Stimulated activated CD4-positive, alpha-beta T cell treated with anti-CD3 and anti-CD28 coated beads, TNF-alpha, amount 100 ng/mL, for 24 hours (primary cell): Measurements from ENCODE around the gene COX4I2.
"Not testable (repeated sequence)": the region's sequence is repeated elsewhere in the genome, so short reads cannot be mapped to it uniquely, and the experiment has no call there.

Experiments
- DNase-seq, 3 experiments: peaks; one replicate each; pipeline ENCODE4 v3.0.0-alpha.2; 2020; ENCODE audit warnings: low read depth in 3 of 3

Gene COX4I2

DNA sequence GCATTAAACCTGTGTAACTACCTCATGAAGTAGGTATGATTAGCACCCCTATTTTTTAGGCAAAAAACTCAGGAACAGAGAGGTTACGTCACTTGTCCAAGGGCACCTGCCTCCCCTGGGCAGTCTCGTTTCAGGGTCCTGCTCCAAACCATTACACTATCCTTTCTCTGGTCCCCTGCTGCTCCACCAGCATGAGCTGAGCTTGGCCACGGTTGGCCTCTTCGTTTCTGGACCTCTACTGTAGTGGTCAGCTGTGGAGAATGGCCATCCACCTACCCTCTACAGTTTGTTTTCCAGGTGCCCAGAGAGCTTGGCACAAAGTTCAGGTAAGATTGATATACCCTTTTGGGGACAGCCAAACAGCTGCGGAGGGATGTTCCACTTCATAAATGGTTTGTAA, 16.8 kb downstream of the COX4I2 start:
- no peak for DNase-seq

DNA sequence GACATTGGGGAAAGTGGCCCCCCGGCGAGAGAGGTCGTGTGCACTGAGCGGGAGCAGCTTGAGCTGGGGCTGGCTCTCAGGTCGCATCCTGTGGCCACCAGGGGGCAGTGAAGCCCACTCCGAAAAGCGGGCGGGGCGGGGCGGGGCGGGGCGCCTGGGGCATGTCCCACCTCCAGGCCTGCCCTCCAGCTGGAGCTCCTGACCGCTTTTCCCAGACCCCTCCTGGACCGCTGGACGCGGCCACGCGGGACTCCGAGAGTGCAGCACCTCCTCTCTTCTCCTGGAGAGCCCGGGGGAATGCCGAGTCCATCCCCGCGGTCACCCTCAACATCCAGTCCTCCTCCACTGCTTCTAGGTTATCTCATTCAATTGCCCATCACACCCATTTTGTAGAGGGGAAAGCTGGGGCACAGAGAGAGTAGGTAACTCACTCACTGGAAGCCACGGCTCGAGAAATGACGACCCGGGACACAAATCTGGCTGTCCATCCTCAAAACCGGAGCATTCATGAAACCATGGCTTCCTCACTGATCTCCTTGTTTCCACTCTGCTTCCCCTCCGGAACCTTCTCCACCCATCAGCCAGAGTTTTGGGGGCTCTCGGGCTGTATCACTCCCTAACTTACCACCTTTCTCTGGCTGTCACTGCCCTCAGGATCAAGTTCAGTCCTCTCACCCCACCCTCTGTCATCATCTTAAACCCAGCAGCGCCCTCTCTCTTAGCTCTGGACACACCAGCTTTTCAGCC, 24.1 kb downstream of the COX4I2 start:
- DNase-seq: peak; percentile 53 to 71 (median 58)

DNA sequence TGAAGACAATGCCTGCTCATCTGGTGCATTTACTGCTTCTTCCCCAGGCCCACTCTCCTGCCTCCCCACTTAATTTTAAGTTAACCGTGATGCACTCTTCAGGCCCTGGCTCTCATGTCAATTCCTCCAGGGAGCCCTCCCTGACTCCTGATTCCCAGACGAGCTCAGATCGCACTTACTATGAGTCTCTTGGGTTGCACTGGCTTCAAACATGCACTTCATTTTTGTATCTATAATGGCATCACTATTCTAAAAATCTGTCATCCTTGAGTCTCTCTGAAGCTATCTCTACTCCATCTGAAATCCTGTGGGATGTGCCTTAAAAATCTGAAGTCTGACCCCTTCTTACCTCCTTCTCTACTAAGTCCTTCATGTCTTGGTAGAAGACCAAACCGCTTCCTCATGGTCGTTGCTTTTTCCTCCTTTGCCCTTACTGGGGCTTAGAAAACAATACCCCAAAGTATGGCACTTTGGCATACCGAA, 24.7 kb downstream of the COX4I2 start:
- no peak for DNase-seq

DNA sequence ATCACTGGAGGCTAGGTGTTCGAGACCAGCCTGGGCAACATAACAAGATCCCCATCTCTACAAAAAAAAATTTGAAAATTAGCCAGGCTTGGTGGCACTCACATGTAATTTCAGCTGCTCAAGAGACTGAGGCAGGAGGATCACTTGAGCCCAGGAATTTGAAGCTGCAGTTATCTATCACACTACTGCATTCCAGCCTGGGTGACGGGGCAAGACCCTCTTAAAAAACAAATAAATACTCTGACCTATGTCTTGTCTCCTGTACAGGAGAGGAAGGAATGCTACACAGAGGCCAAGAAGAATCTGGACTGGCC, 25.8 kb downstream of the COX4I2 start:
- DNase-seq: no peak

DNA sequence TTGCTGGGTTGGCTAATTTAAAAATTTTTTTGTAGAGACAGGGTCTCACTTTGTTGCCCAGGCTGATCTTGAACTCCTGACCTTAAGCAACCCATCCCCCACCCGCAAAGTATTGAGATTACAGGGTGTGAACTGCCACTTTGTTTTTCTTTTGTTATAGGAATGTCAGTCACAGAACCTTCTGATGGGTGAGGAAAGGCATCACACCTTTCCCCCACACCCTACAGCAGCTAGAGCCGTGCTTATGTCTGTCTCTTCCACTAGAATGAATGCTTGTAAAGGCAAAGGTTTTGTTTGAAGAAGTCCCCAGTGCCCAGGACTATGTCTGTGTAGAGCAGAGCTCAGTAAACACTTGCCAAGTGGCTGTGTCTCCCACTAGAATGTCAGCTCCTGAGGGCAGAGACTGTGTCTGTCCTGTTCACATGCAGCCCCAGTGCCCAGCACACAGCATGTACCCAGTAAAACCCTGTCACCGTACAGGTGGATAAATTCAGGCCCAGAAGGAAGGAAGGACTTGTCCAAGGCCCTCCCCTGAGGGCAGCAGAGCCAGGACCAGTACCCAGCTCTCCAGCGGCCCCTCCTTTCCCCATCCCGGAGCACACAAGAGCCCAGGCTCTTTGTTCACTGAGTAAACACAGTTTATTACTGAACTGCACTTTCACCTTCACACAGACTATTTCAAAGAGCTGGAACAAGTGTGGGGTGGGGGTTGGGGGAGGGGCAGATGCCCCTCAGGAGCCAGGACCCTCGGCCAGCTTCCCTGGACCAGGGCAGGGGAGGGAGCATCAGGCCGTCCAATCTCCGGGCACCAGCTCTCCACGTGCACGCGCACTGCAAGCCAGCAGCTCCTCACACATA, 26.4 kb downstream of the COX4I2 start:
- no peak for DNase-seq

DNA sequence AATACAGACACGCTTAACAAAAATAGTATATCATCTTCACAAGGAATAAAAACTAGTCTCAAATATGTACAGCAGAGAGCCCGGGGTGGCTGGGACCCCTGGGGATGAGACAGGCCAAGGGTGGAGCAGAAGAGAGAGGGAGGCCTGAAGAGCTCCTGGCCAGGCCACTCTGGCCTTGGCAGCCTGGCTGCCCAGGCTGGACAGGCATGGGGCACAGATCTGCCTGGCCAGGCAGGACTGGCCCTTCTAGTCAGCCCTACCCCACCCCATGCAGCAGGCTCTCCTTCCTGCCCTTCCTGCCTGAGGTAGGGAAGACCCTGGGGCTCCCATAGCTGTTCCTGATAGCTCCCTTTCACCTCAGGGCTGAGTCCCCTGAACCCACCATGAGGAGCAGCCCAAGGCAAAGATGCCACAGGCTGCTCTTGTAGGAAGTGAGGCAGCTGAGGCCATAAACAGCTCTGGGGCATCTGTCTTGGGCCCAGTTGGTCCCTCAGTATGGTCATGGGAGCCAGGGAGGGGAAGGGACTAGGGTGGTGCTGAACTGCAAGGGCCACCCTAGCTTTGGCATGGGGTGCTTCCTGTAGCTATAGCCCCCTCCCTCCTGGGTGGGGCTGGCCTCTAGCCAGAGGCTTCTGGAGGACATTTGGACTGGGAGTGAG, 27.1 kb downstream of the COX4I2 start:
- DNase-seq: no peak

DNA sequence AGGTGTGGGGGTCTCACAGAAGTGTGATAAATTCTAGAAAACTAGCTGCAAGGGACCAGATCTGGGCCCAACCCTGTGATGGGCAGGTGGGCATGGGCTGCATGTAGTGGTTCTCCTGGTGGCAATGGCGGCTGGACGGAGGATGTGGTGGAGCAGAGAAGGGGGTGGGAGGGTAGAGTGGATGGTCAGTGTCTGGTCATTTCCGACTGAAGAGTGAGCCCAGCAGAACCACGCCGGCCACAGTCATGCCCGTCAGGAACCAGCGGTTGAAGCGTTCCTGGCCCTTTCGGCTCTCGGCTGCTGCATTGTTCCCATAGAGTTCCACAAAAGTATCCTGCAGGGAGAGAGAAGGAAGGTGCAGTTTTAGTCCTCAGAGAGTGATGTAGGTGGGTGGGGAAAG, 28.0 kb downstream of the COX4I2 start:
- DNase-seq: no peak

DNA sequence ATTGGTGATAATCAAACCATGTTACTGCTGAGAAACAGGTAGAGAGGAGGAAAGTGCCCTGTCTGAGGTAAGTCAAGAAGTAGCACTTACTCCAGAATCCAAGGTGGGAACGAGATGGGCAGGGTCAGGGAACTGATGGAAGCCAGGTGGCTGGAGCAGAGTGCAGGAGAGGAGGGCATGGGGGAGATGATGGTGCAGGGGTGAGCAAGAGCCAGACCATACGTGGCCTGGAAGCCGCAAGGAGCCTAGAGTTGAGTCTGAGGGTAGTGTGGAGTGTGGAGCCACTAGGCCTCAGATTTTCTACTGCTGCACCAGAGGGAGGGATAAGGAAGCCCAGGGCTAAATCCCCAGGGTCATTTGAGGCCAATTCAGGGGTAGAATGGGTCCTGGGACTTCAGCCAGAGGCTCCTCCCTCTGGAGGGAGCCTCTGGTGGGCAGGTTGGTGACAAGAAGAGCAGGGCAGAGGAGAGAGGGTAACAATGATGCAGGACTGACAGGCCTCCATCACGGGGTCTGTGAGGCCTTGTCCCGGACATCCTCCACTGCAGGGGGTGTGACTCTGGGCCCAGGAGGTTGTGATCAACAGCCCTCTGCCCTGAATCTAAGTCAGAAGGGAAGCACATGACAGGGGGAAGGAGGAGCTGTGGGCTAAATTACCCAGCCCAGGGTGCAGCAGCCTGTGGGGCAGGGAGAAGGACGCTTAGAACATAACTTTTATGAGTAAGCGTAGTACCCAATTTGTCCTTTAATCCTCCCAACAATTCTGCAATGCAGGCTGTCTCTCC, 28.7 kb downstream of the COX4I2 start:
- DNase-seq: no peak

DNA sequence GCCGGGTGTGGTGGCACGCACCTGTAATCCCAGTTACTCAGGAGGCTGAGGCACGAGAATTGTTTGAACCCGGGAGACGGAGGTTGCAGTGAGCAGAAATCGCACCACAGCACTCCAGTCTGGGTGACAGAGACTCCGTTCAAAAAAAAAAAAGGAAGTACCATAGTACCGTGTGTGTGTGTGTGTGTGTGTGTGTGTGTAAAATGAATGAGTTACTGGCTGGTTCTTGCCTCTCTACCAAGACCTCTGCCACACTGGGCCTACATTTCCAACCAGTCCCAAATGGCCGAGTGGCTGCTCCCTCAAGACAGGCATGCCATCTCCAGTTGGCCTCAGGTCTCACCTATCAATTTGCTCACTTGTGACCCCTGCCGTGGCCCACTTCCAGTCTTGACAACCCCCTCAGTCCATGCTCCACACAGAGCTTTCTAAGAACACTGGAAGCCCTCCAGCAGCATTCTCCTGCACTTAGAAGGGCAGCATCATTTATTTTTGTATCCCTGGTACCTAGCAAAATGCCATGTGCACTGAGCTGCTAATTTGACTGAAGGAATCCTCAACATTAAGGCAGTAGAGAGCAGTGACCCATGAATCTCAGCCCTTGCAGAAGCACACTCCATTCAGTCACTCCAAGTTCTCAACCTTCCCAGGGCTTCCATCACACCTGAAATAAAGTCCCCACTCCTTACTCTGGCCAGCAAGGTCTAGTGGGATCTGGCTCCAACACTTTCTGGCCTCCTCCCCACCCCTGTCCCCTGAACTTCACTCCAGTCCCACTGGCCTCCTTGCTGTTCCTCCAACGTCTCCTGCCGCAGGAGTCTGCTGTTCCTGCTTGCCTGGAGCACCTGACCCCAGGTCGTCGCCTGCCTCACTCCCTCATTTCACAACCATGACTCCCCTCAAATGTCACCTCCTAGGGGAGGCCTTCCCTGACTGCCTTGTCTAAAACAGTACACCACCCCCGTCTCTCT, 29.9 kb downstream of the COX4I2 start:
- DNase-seq: no peak

DNA sequence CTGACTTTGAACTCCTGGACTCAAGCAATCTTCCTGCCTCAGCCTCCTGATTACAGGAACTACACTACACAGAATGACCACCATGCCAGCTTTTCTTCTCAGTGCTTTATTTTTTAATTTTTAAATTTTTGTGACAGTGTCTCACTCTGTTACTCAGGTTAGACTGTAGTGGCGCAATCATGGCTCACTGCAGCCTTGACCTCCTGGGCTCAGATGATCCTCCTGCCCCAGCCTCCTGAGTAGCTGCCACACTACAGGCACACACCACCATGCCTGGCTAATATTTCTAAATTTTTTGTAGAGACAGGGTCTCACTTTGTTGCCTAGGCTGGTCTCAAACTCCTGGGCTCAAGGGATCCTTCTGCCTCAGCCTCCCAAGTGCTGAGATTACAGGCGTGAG, 31.2 kb downstream of the COX4I2 start:
- not testable (repeated sequence) for DNase-seq

DNA sequence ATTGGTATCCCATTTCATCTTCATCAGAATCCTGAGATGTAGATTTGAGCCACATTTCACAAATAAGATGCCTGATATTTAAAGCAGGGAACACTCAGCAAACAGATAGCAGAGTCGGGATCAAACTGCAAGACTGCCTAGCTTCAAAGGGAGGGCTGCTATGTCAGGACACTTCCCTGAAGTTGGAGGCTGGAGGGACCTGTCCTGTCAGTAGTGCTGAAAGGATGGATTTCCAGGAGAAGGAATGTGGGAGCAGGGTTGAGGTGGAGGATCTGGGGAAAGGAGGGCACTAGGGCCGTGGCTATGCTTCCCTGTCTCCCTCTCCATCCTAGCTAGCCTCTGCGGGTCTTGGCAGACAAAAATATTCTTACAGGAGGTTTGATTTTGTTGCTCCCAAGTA, 32.2 kb downstream of the COX4I2 start:
- DNase-seq: no peak

DNA sequence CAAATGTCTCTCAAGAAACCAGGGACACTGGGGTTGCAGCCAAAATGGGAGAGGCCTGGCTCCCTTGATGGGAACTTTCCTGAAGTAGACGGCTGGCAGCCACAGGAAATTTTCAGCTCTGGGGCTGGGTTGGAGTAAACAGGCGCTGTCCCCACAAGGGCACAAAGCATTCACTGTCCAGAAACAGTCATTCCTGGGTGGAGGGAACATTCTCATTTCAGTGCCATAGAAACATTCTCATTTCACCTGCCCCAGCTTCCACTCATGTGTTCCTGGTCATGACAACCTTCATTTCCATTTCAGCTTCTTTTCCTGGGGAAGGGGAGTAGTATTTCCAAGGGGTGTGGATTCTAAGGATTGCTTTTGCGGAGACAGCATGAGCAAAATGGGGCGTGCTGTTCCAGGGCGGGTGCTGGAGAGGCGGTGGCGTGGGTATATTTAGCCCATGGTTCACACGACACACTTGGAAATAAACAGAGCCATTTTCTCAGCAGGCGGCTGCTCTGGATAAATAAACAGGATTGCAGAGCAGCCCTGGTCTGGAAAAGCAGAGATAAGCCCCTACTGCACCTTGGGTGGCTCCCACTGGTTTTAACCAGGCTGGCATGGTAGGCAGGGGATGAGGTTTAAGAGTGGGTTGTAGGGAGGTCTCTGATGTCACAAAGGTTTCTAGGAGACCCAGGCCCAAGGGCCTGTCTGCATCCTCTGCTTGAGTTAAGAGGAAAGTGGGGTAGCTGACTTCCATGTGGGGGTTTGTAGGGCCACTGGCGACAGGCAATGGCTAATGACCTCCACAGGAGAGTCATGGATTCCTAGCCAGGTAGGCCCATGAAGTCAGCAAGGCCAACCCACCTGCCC, 32.9 kb downstream of the COX4I2 start:
- DNase-seq: no peak

DNA sequence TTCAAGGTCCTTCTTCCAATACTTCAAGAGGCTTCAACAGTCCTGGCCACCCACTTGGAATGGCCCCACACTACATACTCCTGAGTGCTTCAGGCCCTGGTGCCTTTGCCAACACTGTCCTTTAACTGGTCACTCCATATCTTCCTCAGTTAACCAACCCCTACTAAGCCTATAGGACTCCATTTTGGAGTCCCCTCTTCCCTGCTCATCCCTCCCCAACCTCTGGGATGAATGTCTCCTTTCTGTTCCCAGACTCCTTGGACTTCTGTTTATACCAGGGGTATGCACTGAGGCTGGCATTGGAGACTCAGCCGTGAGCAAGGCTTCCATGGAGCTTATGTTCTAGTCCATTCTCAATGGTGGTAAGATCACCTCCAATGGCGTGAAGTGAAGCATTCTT, 33.6 kb downstream of the COX4I2 start:
- DNase-seq: no peak

DNA sequence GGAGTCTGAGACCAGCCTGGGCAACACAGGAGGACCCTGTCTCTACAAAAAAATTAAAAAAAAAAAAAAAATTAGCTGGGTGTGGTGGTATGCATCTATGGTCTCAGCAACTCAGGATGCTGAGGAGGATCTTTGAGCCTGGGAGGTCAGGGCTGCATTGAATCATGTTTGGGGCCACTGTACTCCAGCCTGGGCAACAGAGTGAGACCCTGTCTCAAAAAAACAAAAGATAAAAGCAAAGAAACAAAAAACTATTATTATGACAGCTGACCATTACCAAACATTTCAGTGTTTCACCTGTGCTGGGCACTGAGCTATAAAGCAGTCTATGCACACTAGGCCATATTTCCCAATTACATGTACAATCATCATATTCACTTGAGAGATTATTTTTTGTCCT, 35.7 kb downstream of the COX4I2 start:
- DNase-seq: no peak

DNA sequence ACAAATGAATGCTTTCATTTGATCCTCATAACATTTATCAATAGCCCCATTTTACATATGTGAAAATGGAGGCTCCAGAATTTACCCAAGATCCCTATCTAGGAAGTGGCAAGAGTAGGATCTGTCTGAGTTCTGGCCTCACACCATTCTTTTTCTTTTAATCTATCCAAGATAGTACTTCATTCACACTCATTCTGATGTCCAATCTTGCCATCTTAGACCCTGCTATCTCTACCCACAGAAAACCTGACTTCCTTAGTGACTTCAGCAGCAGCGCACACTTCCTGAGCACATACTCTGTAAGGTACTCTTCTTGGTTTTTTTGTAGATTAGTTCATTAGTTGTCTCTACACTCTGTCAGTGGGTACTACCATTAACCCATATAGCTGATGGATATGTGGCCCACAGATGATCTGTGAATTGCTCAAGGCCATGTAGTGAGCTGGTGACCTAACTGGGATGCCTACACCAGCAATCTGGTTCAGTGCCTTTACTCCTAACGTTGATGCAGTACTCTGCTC, 36.3 kb downstream of the COX4I2 start:
- no peak for DNase-seq

DNA sequence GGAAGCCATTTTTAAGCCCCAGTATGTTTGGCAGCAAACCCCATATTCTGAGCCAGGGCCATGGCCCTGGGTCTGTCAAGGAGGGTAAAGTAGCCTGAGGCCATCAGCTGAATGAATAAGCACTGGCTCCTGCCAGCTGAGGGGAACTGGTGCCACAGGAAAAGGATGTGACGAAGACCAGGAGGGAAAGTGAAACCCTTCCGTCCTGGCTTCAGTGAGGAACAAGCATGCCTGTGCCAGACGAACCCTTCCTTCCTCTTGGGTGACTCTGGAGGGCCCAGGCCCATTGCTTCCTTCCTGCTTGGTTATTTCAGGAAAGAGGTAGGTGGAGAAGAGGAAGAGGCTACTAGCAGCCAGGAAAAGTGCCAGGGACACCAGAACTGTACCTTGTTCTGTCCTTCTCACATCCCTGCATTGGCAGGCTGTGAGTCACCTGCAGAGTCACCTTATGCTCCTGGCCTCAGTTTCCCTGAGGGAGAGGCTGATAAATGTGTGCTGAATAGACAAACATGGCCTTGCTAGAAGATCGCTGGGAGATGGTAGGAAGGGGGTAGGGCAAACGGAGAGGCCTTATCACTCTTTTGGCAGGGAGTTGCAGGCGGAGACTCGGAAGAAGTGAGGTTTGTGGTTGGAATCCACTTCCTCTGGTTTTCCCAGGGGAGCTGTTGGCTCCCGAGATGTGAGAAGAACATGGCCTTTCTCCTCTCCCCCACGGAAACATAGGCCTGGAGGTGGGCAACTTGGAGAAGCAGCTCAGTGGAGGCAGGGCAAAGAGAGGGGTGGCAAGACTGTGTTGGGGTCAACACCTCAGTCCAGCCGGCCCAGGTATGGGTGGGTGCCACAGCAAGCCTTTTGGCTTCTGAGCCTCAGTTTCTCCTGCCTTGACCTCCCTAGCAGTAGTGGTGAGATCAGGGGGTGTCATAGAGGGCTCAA, 37.4 kb downstream of the COX4I2 start:
- DNase-seq: peak; percentile 34 to 56 (median 44)

DNA sequence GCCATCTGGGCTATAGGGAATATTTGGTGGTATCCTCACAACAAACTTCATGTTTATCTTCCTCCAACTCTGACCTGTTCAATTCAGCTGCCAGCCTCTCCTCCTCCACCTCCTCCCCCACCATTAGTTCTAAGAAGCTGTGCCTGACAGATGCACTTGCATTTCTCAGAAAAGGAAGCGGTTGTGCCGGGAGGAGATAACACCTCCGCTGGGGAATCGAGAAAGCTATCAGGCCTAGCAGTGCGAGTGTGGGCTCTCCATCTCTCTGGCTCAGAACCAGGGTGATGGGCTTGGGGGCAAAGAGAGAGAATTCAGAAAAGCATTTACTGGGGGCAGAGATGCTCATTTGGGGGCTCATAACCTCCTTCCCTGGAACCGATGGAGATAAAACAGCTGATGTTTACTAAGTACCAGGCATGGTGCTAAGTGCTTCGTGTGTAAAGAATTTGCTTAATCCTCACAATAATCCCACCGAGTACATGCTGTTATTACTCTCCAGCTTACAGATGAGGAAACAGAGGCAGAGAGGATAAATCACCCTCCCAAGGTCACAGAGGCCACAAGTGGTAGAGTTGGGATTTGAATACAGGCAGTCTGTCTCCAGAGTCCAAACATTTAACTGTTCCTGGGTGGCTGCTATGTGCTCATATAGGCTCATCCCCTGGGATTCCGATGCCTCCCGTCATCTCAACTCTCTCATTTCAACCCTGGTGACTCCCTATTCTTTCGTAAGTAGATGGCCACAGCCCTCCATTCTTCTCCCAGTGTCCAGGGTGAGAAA, 38.3 kb downstream of the COX4I2 start:
- DNase-seq: peak; percentile 33 to 55 (median 37)

DNA sequence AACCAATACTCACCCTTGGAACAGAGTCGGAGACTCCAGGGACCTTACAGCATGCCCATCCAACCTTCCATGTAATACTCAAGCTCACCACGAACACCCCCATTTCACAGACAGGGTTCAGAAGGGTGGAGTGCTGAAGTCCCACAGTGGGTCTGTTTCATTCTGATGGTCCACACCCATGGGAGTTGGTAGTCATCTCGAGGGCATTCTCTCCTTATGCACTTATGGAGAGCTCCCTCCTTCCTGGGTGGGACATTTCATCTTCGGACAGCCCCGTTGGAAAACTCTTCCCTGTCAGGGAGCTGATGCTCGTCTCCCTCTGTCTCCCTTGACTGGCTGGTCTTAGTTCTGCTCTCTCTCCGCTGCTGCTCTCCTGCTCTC, 38.9 kb downstream of the COX4I2 start:
- no peak for DNase-seq
